ACHN (cell line): ENCODE data around the gene PRKN.
A peak's percentile ranks its signal among the peaks of the same experiment; 100 is the strongest.

Experiments used
- DNase-seq: peaks from one replicate; pipeline ENCODE4 v3.0.0-alpha.2; 2015
- in situ Hi-C: cut with HindIII; loops from 2 replicates; pipeline ENCODE4 v1.10.0; 2017; ENCODE audit warnings: low sequenced_read_pairs, low pct_ligation_motif_present, low pct_unique_long_range_greater_than_20kb

PRKN gene

GRCh38 chr6:161684731-161685475, 1042.7 kb downstream of the PRKN start:
- DNase-seq = no peak
- in situ Hi-C loops = no loop called here

- DNase-seq = no peak
- in situ Hi-C loops = no loop called here
Measured at GRCh38 chr6:161683400-161683799, 1044.2 kb downstream of the PRKN start.

GRCh38 chr6:161682982-161683381, 1044.6 kb downstream of the PRKN start:
- in situ Hi-C loops = no loop called here
- DNase-seq = no peak

- no peak for DNase-seq
- in situ Hi-C loops = no loop called here
Measured at GRCh38 chr6:161679980-161680538, 1047.5 kb downstream of the PRKN start.

GRCh38 chr6:161677188-161677587, 1050.4 kb downstream of the PRKN start:
- in situ Hi-C loops = no loop called here
- no peak for DNase-seq

GRCh38 chr6:161676586-161676985, 1051.0 kb downstream of the PRKN start:
- in situ Hi-C loops = no loop called here
- DNase-seq = no peak

GRCh38 chr6:161674930-161675682, 1052.5 kb downstream of the PRKN start:
- in situ Hi-C loops = no loop called here
- DNase-seq = no peak

- in situ Hi-C loops = no loop called here
- no peak for DNase-seq
Measured at GRCh38 chr6:161673026-161673425, 1054.5 kb downstream of the PRKN start.

- in situ Hi-C loops = no loop called here
- no peak for DNase-seq
Measured at GRCh38 chr6:161671117-161671516, 1056.4 kb downstream of the PRKN start.

- in situ Hi-C loops = no loop called here
- DNase-seq = no peak
Measured at GRCh38 chr6:161668665-161669064, 1058.9 kb downstream of the PRKN start.

GRCh38 chr6:161667957-161668356, 1059.6 kb downstream of the PRKN start:
- DNase-seq = no peak
- in situ Hi-C loops = no loop called here

- DNase-seq = no peak
Measured at GRCh38 chr6:161663682-161664081, 1063.9 kb downstream of the PRKN start.

GRCh38 chr6:161660666-161661571, 1066.6 kb downstream of the PRKN start:
- in situ Hi-C loops = no loop called here
- DNase-seq = no peak

More at GRCh38 chr6:161663682-161664081, 1063.9 kb downstream of the PRKN start:
- in situ Hi-C loops = no loop called here

- in situ Hi-C loops = no loop called here
Measured at GRCh38 chr6:161658211-161658610, 1069.4 kb downstream of the PRKN start.

GRCh38 chr6:161654209-161654608, 1073.4 kb downstream of the PRKN start:
- in situ Hi-C loops = no loop called here
- DNase-seq = no peak

More at GRCh38 chr6:161658211-161658610, 1069.4 kb downstream of the PRKN start:
- DNase-seq = peak; percentile 6

GRCh38 chr6:161651949-161652348, 1075.6 kb downstream of the PRKN start:
- DNase-seq = no peak
- in situ Hi-C loops = no loop called here

- no peak for DNase-seq
- in situ Hi-C loops = no loop called here
Measured at GRCh38 chr6:161649841-161650240, 1077.7 kb downstream of the PRKN start.

GRCh38 chr6:161649068-161649467, 1078.5 kb downstream of the PRKN start:
- DNase-seq = no peak
- in situ Hi-C loops = no loop called here

GRCh38 chr6:161647234-161647633, 1080.3 kb downstream of the PRKN start:
- DNase-seq = no peak
- in situ Hi-C loops = no loop called here
